Measurements from ENCODE around the gene COMTD1. TPM values are rescaled to one million over a fixed set of nuclear protein-coding genes. Genes with fewer than 3 reads are reported as not detected.

Gene COMTD1
- total and polyA plus RNA-seq, 2 of the 8 experiments (the other 6 are each of a cell fraction or from before 2014, with no cell fraction given): 31.9 to 42.4 TPM

GRCh38 chr10:75281974-75282373, 46.2 kb upstream of the COMTD1 start:
- H2BK5ac ChIP-seq (ENCODE audit: low read depth, low read length): no peak overlapping the region
- H3K79me2 ChIP-seq (ENCODE audit: control insufficient read depth in 1 of 2, insufficient read depth in 2 of 2, low read length in 2 of 2): no peaks in the 10 kb centered on the region
- H4K5ac ChIP-seq (ENCODE audit: insufficient read length, low read depth, low read length): no peak overlapping the region
- FAIRE-seq: no peak
- peaks cover 0 to 9% (median 2%) of the 10 kb centered on the region in 4 experiments; a peak in 3 of 7 replicates for H3K27me3 ChIP-seq (replicated peaks in 1 of 4; ENCODE audit: control insufficient read depth in 3 of 4, extremely low read depth in 1 of 4, insufficient read depth in 3 of 4, low read length in 3 of 4)
- no peak overlapping the region for H4K8ac ChIP-seq (ENCODE audit: extremely low read depth, insufficient read depth, low read length)
- H2BK12ac ChIP-seq (ENCODE audit: low read depth, low read length): no peak overlapping the region
- ChIA-PET CTCF (ENCODE audit: partially characterized antibody) (interaction anchor here (1.2 to 4.8 kb wide), 2 partner anchors 74 to 113 kb away, joined by 3 to 25 read pairs; no protein-coding TSS in a partner anchor), POLR2A (ENCODE audit: partially characterized antibody) (no interaction called here)
- H4K91ac ChIP-seq (replicated peaks; ENCODE audit: insufficient read length, low read length): no peak overlapping the region
- no peak overlapping the region for H2AFZ ChIP-seq (ENCODE audit: low read length)
- no peaks in the 10 kb centered on the region for H3K36me3 ChIP-seq (ENCODE audit: control insufficient read depth in 2 of 4, insufficient read depth in 4 of 4, low read length in 3 of 4)
- no peak overlapping the region for H3K14ac ChIP-seq (ENCODE audit: insufficient read length)
- no peaks in the 10 kb centered on the region for H3K79me1 ChIP-seq (ENCODE audit: low read depth, low read length)
- no peak overlapping the region for H3K18ac ChIP-seq (ENCODE audit: extremely low read depth, low read length)
- no peaks in the 10 kb centered on the region for H4K20me1 ChIP-seq (replicated peaks in 1 of 2; ENCODE audit: control insufficient read depth in 1 of 2, insufficient read depth in 2 of 2, low read length in 2 of 2)
- no peak overlapping the region for H2BK20ac ChIP-seq (ENCODE audit: low read length)
- H2BK120ac ChIP-seq (replicated peaks; ENCODE audit: low read depth, low read length): no peak overlapping the region
- no peak overlapping the region for H2BK15ac ChIP-seq (ENCODE audit: low read length)
- H2AK5ac ChIP-seq (ENCODE audit: low read depth, low read length): no peak overlapping the region
- H3K56ac ChIP-seq (replicated peaks; ENCODE audit: insufficient read length, low read depth, low read length): no peak overlapping the region
- 69% methylated on average over 2 of the region's 2 CpGs; no CpG with 5 or more reads in 1 of the 2 experiments for WGBS, 2 experiments (ENCODE audit: extremely low coverage in 1 of 2, insufficient coverage in 1 of 2, insufficient read length in 1 of 2, insufficient replicate concordance in 2 of 2, low coverage in 1 of 2, low lambda C conversion rate in 2 of 2, missing lambda C conversion rate in 1 of 2)
- H3K9ac ChIP-seq (replicated peaks in 1 of 4; ENCODE audit: extremely low read depth in 1 of 4, low read depth in 3 of 4, low read length in 3 of 4): no peak overlapping the region
- no peaks in the 10 kb centered on the region for H3K9me3 ChIP-seq (ENCODE audit: insufficient read depth in 2 of 2, low read depth in 1 of 2, low read length in 1 of 2)
- no peak overlapping the region for H3K23ac ChIP-seq (ENCODE audit: insufficient read length)
- no peak overlapping the region for H3K4me3 ChIP-seq (ENCODE audit: extremely low read depth in 1 of 4, insufficient read depth in 2 of 4, low read depth in 3 of 4, low read length in 4 of 4)
- no peak overlapping the region for H3K4me2 ChIP-seq (ENCODE audit: insufficient read depth in 1 of 2, low read depth in 2 of 2, low read length in 2 of 2)
- no peak for DNase-seq (ENCODE audit: low read depth in 1 of 2, low spot score in 2 of 2)
- H3K23me2 ChIP-seq (ENCODE audit: low read depth, low read length): peaks cover 7% of the 10 kb centered on the region
- peaks cover 0 to 7% (median 0%) of the 10 kb centered on the region in 4 experiments; a peak in 2 of 7 replicates for H3K4me1 ChIP-seq (replicated peaks in 1 of 4; ENCODE audit: control insufficient read depth in 3 of 4, insufficient read depth in 4 of 4, low read length in 3 of 4)
- no peak overlapping the region for H3K27ac ChIP-seq (ENCODE audit: low read depth, low read length)
- no peak overlapping the region for H3K4ac ChIP-seq (replicated peaks; ENCODE audit: insufficient read length, low read depth, low read length)
- TF ChIP-seq NANOG (IDR thresholded peaks at IDR 0.05; ENCODE audit: insufficient read depth, low read depth, low read length, poor library complexity, severe bottlenecking): no peak
- no peak for TF ChIP-seq SUZ12 (IDR thresholded peaks at IDR 0.05; ENCODE audit: low read length)
- TF ChIP-seq RBBP5 (IDR thresholded peaks at IDR 0.05; ENCODE audit: borderline replicate concordance, low read depth, low read length): no peak
- no peak for TF ChIP-seq ATF2 (IDR thresholded peaks at IDR 0.05; ENCODE audit: low read length)
- TF ChIP-seq EZH2 (IDR thresholded peaks at IDR 0.05; ENCODE audit: low read depth, low read length, severe bottlenecking): no peak
- TF ChIP-seq ZNF274 (IDR thresholded peaks at IDR 0.05; ENCODE audit: borderline replicate concordance, extremely low read depth, low read length): no peak
- no peak for TF ChIP-seq CEBPB (IDR thresholded peaks at IDR 0.05; ENCODE audit: low read depth, low read length)
- no peak for TF ChIP-seq HDAC6 (IDR thresholded peaks at IDR 0.05; ENCODE audit: low read depth, low read length)
- no peak for TF ChIP-seq RNF2 (IDR thresholded peaks at IDR 0.05; ENCODE audit: borderline replicate concordance, low read depth, low read length, missing control alignments, poor library complexity, severe bottlenecking)
- no peak for TF ChIP-seq E2F6 (IDR thresholded peaks at IDR 0.05)
- no peak for TF ChIP-seq POLR2AphosphoS5 (IDR thresholded peaks at IDR 0.05; ENCODE audit: low read depth, low read length)
